ENCODE data around the gene CDK9.

CDK9 gene

DNA sequence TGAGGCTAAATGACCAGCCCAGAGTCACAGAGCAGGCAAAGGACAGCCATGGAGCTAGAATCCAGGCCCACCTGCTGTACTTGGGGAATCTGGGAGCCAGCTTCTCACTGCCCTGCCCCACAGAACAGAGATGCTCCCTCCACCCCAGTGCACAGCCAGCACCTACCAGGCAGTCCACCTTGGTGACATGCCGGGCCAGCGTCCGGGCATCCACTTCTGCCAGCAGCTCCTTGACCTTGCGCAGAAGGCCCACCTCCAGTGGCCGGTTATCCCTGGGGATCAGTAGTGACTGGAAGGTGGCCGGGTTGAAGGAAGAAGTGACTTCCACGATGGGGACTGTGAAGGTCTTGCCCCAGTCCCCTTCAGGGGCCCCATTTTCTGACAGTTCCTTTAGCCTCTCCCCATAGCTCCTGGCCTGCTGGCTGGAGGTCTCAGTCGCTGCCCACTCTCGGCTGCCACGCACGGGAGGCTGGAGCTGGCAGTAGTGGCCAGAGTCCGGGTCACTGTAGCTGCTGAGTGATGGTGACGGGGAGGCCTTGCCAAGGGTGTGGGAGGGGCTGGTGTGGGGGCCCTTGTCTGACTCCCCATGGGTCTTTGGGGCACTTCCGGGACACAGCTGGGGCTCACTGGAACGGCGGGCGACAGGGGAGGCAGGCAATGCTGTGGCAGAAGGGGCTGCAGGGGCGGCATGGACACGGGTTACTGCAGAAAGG, 41.3 kb upstream of the CDK9 start:
- H3K27me3 Mint-ChIP-seq (ENCODE audit: low read depth): peaks cover 17% of the 10 kb centered on the region
- H3K4me3 Mint-ChIP-seq: no peak overlapping the region
- no peaks in the 10 kb centered on the region for H3K4me1 Mint-ChIP-seq
- no peak overlapping the region for H3K27ac Mint-ChIP-seq
- no peaks in the 10 kb centered on the region for H3K9me3 Mint-ChIP-seq
- no peaks in the 10 kb centered on the region for H3K36me3 Mint-ChIP-seq (ENCODE audit: low read depth)
- TF ChIP-seq, protein P1, sequence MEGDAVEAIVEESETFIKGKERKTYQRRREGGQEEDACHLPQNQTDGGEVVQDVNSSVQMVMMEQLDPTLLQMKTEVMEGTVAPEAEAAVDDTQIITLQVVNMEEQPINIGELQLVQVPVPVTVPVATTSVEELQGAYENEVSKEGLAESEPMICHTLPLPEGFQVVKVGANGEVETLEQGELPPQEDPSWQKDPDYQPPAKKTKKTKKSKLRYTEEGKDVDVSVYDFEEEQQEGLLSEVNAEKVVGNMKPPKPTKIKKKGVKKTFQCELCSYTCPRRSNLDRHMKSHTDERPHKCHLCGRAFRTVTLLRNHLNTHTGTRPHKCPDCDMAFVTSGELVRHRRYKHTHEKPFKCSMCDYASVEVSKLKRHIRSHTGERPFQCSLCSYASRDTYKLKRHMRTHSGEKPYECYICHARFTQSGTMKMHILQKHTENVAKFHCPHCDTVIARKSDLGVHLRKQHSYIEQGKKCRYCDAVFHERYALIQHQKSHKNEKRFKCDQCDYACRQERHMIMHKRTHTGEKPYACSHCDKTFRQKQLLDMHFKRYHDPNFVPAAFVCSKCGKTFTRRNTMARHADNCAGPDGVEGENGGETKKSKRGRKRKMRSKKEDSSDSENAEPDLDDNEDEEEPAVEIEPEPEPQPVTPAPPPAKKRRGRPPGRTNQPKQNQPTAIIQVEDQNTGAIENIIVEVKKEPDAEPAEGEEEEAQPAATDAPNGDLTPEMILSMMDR (IDR thresholded peaks at IDR 0.05; ENCODE audit: unreplicated experiment in 3 of 3): no peak

DNA sequence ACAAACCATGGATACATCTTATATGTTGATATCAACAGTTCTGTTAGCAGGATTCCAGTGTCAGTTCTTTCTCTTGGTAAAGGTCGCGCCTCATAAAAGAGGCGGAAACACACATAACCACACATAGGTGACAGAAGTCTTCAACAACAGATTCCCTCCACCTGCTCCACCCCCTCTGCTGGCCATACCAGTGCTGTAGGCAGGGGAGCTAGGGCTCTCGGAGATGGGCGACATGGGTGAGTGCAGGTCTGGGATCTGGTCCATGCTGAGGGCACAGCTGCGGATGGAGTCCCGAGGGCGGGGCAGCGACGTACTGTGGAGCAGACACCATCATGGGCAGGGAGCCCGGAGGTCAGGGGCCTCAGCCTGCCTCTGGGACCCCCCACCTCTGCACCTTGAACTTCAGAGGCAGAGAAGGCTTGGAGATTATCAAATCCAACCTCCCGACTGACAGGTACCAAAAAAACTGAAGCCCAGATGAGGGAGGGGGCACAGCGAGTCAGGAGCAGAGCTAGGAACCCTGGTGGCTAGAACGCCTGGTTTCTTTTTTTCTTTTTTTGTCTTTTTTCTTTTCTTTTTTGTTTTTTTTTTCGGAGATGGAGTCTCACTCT, 38.8 kb upstream of the CDK9 start:
- peaks cover 5% of the 10 kb centered on the region for H3K4me1 Mint-ChIP-seq
- H3K9me3 Mint-ChIP-seq: no peaks in the 10 kb centered on the region

DNA sequence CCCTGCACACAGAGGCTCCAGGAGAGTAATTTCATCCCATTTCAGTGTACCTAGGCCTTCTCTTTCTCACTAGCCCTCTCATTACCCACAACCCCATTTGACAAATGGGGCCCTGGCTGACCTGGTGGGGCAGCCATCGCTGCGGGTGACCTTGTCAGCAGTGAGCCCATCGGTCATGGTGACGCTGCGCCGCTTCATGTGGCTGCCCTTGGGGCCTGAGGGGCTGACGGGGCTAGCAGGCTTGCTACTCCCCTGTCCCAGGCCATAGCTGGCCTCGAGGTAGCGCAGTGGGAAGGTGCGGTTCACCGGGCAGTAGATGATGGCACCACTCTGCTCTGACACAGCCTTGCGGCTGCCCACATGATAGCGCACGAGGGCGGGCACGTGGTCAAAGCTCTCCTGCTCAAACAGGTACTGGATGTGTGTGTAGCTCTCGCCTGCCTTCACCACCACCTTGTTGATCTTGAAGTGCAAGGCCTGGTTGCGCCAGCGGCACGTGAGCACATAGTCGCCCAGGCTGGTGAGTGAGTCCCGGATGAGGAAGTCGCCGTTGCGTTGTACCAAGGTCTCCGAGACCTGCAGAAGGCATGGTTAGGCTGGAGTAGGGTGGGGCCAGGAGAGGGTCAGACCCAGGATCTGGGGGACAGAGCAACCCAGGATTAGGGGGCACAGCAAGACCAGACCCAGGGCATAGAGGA, 36.6 kb upstream of the CDK9 start:
- Mint-ChIP-seq H3K27me3 (ENCODE audit: low read depth) (peaks cover 40% of the 10 kb centered on the region), H3K27ac (no peak overlapping the region), H3K36me3 (ENCODE audit: low read depth) (peaks cover 10% of the 10 kb centered on the region), H3K4me3 (no peak overlapping the region), H3K4me1 (peaks cover 5% of the 10 kb centered on the region), H3K9me3 (no peaks in the 10 kb centered on the region)
- TF ChIP-seq, protein P1 (IDR thresholded peaks at IDR 0.05; ENCODE audit: unreplicated experiment in 3 of 3): no peak

More for the DNA sequence above, 38.8 kb upstream of the CDK9 start:
- TF ChIP-seq, protein P1 (IDR thresholded peaks at IDR 0.05; ENCODE audit: unreplicated experiment in 3 of 3): no peak
- Mint-ChIP-seq H3K27ac (no peak overlapping the region), H3K4me3 (no peak overlapping the region), H3K36me3 (ENCODE audit: low read depth) (peaks cover 10% of the 10 kb centered on the region), H3K27me3 (ENCODE audit: low read depth) (peaks cover 22% of the 10 kb centered on the region)

DNA sequence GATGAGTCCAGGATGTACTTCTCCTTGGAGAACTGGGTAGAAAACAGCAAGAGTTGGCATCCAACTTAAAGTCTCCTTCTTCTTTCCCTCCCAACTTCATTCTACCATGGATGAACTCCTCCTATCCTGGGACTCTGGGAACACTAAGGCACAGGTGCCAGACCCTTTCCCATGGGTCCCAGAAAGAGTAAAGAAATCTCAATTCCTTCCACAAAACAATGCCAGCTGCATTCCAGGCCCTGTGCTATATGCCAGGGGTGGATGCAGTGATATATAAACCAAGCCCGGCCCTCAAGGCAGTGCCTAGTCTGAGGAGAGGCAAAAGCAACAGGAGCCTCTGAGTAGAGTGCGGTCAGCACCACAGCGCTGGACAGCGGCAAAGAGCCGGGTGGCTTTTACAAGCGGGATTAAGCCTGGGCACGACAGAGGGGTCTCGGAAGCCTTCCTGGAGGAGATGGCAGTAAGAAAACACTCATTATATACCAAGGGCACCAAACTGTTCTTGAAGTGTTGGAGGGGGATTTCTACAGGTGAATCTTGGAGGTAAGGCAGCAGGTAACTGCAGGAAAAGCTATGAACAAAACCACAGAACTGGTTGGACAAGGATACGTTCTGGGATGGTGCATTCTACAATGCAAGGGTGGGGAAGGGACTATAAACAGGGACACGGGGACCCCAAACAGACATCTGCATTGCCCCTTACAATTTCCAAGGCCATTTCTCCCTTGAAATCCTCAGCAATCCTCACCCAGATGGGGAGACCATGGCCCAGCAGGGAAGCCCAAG, 34.4 kb upstream of the CDK9 start:
- H3K27ac Mint-ChIP-seq: no peak overlapping the region
- peaks cover 5% of the 10 kb centered on the region for H3K4me1 Mint-ChIP-seq
- TF ChIP-seq, protein P1 (IDR thresholded peaks at IDR 0.05; ENCODE audit: unreplicated experiment in 3 of 3): no peak
- no peaks in the 10 kb centered on the region for H3K9me3 Mint-ChIP-seq
- peaks cover 53% of the 10 kb centered on the region for H3K27me3 Mint-ChIP-seq (ENCODE audit: low read depth)
- peak overlapping the region; percentile 41 to 52 (median 46) for H3K4me3 Mint-ChIP-seq
- H3K36me3 Mint-ChIP-seq (ENCODE audit: low read depth): peaks cover 10% of the 10 kb centered on the region

DNA sequence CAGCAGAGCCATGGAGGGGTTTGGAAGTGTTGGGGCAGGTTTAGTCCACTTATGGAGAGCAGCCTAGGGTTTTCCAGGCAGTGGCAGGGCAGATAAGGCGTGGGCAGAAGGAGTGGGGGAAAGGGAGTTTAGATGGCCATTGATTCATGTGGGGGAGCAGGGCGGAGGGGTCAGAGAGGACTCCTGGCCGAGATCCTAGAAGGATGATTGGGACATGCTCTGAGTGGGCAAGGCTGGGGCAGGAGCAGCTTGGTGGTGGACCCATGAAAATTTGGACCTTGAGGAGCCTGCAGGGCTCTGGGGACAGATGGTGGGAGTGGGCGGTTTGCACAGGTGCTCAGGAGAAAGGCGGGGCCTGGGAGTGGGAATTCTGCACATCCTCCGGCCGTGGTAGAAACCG, 32.7 kb upstream of the CDK9 start:
- H3K4me1 Mint-ChIP-seq: peaks cover 5% of the 10 kb centered on the region
- no peaks in the 10 kb centered on the region for H3K9me3 Mint-ChIP-seq
- H3K4me3 Mint-ChIP-seq: peak overlapping the region; percentile 32 to 72 (median 65)
- peaks cover 52% of the 10 kb centered on the region for H3K27me3 Mint-ChIP-seq (ENCODE audit: low read depth)
- H3K27ac Mint-ChIP-seq: no peak overlapping the region
- H3K36me3 Mint-ChIP-seq (ENCODE audit: low read depth): peaks cover 10% of the 10 kb centered on the region
- TF ChIP-seq, protein P1 (IDR thresholded peaks at IDR 0.05; ENCODE audit: unreplicated experiment in 3 of 3): no peak

Data from nephron (organoid).